Effector memory CD4-positive, alpha-beta T cell (primary cell): ENCODE data around the gene APOC3.

Source experiments
- DNase-seq, 3 donors: peaks; one replicate each; pipeline ENCODE4 v3.0.0-alpha.2; 2020
- H3K27ac ChIP-seq: 2 replicates; pipeline ENCODE4 v1.7.0; 2013; ENCODE audit warnings: mild to moderate bottlenecking, low read length, moderate library complexity; ENCODE audit not compliant: insufficient read depth, poor library complexity, severe bottlenecking
- H3K27me3 ChIP-seq: replicated peaks from 2 replicates; pipeline ENCODE4 v1.7.0; 2013; ENCODE audit warnings: mild to moderate bottlenecking, low read length; ENCODE audit not compliant: insufficient read depth, control insufficient read depth, poor library complexity, severe bottlenecking
- H3K36me3 ChIP-seq: 2 replicates; pipeline ENCODE4 v1.7.0; 2013; ENCODE audit warnings: mild to moderate bottlenecking, low read length, moderate library complexity; ENCODE audit not compliant: control insufficient read depth, insufficient read depth
- H3K4me1 ChIP-seq: 2 replicates; pipeline ENCODE4 v1.7.0; 2013; ENCODE audit warnings: low read length, mild to moderate bottlenecking; ENCODE audit not compliant: control insufficient read depth, insufficient read depth, poor library complexity, severe bottlenecking
- H3K4me3 ChIP-seq: 2 replicates; pipeline ENCODE4 v1.7.0; 2013; ENCODE audit warnings: low read length, low read depth, mild to moderate bottlenecking; ENCODE audit not compliant: insufficient read depth, poor library complexity, severe bottlenecking
- H3K9me3 ChIP-seq: 2 replicates; pipeline ENCODE4 v1.7.0; 2013; ENCODE audit warnings: mild to moderate bottlenecking, low read length, moderate library complexity; ENCODE audit not compliant: control insufficient read depth

APOC3 gene

GRCh38 chr11:116857936-116858335 is 28.2 kb downstream of the APOC3 start:
- Histone ChIP-seq H3K4me1 (peaks cover 34% of the 10 kb centered on the region), H3K4me3 (no peak overlapping the region), H3K9me3 (no peaks in the 10 kb centered on the region), H3K36me3 (peaks cover 51% of the 10 kb centered on the region), H3K27ac (no peak overlapping the region), H3K27me3 (no peaks in the 10 kb centered on the region)
- DNase-seq: no peak

DNA sequence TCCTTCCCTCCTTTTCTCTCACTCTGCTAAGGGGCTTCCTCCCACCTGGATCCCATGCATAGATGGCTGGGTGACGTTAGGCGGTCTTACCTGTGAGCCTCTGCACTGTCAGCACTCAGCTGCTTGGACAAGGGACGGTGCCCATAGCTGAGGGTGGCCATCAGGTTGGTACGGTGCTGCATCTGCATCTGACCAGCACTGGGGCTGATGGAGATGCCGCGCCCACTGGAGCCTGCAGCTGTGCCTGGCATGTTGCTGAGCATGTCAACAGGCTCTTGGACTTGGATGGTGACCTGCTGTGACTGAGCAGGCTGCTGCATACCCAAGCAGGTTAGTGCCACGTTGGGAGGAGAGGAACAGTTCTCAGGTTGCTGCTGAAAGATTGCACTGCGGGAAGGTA is 29.5 kb downstream of the APOC3 start:
- peaks cover 55% of the 10 kb centered on the region for H3K36me3 ChIP-seq
- no peaks in the 10 kb centered on the region for H3K27me3 ChIP-seq
- no peak for DNase-seq
- no peak overlapping the region for H3K4me3 ChIP-seq
- H3K27ac ChIP-seq: no peak overlapping the region
- peaks cover 22% of the 10 kb centered on the region for H3K4me1 ChIP-seq
- H3K9me3 ChIP-seq: no peaks in the 10 kb centered on the region

DNA sequence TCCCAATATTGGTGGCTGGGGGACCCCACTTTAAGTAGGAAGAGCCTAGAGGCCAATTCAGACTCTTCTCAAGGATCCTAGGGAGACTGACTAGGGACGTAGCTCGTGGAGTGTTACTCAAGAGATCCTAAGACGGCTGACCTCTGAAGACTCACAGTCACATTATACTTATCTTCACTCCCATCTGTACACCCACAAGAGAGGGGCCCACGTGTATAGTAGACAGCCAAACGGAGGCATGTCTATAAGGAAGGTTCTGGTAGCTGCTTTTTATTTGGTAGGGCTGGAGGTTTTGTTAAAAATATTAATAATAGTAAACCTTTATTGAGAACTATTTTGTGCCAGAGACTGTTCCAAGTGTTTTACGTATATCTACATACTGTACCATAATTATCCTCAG is 30.6 kb downstream of the APOC3 start:
- no peak for DNase-seq
- Histone ChIP-seq H3K36me3 (peaks cover 64% of the 10 kb centered on the region), H3K27me3 (no peaks in the 10 kb centered on the region), H3K4me3 (no peak overlapping the region), H3K4me1 (peaks cover 15% of the 10 kb centered on the region), H3K27ac (no peak overlapping the region), H3K9me3 (no peaks in the 10 kb centered on the region)

DNA sequence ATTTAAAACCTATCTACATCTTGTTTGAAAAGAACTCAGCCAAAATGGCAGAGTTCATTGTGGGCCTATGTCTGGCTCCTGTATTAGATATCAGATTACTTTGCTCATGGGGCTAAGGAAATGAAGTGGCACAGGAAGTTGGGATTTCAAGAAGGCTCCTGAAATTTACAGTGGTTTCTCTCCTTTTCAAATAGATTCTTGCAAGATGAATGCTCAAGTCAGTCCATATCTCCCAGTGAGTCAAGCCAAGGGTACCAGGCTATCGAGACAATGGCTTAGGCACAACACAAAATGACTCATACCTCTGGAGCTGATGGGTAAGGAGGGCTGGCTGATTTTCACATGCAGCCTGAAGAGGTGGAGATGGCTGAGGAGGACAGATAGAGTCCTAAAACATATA is 31.8 kb downstream of the APOC3 start:
- no peak for DNase-seq
- H3K27me3 ChIP-seq: no peaks in the 10 kb centered on the region
- no peak overlapping the region for H3K4me3 ChIP-seq
- H3K27ac ChIP-seq: no peak overlapping the region
- H3K36me3 ChIP-seq: peaks cover 68% of the 10 kb centered on the region
- H3K4me1 ChIP-seq: peaks cover 2% of the 10 kb centered on the region
- H3K9me3 ChIP-seq: no peaks in the 10 kb centered on the region

GRCh38 chr11:116862185-116862584 is 32.5 kb downstream of the APOC3 start:
- no peak for DNase-seq
- Histone ChIP-seq H3K9me3 (no peaks in the 10 kb centered on the region), H3K4me3 (no peak overlapping the region), H3K36me3 (peaks cover 67% of the 10 kb centered on the region), H3K27ac (no peak overlapping the region), H3K27me3 (no peaks in the 10 kb centered on the region), H3K4me1 (no peaks in the 10 kb centered on the region)

DNA sequence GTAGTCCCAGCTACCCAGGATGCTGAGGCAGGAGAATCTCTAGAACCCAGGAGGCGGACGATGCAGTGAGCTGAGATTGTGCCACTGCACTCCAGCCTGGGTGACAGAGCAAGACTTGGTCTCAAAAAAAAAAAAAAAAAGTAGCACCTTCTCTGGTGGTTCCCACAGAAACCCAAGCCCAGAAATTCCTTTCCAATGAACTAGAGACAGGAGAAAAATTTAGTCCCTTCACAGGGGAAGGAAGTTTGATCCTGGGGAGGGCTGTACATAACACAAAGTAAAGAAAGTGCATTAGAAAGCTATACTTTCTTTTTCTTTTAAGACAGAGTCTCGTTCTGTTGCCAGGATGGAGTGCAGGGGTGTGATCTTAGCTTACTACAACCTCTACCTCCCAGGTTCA is 33.2 kb downstream of the APOC3 start:
- peaks cover 67% of the 10 kb centered on the region for H3K36me3 ChIP-seq
- H3K27ac ChIP-seq: no peak overlapping the region
- H3K4me3 ChIP-seq: no peak overlapping the region
- no peaks in the 10 kb centered on the region for H3K9me3 ChIP-seq
- no peaks in the 10 kb centered on the region for H3K27me3 ChIP-seq
- DNase-seq: no peak
- no peaks in the 10 kb centered on the region for H3K4me1 ChIP-seq

DNA sequence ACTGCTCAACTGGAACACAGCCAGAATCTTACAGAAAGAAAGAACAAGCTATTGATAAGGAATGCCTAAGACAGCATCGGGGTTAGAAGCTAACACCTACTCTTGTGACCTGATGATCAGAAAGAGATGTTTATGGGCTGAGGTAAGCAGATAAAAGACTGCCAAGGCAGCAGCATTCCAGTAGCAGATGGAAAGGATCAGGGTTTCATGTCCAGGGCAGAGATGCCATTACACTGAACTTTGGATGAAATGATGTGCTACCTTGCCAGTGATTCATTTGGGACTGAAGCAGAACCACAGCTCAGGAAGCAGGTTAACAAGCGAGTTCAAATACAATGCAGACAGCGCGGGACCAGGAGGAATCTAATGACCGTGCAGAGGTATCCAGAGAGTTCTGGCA is 34.8 kb downstream of the APOC3 start:
- no peaks in the 10 kb centered on the region for H3K27me3 ChIP-seq
- no peak for DNase-seq
- no peaks in the 10 kb centered on the region for H3K9me3 ChIP-seq
- no peaks in the 10 kb centered on the region for H3K4me1 ChIP-seq
- H3K36me3 ChIP-seq: peaks cover 64% of the 10 kb centered on the region
- H3K4me3 ChIP-seq: no peak overlapping the region
- H3K27ac ChIP-seq: no peak overlapping the region

GRCh38 chr11:116865696-116866095 is 36.0 kb downstream of the APOC3 start:
- no peaks in the 10 kb centered on the region for H3K27me3 ChIP-seq
- H3K36me3 ChIP-seq: peaks cover 67% of the 10 kb centered on the region
- H3K4me1 ChIP-seq: no peaks in the 10 kb centered on the region
- no peaks in the 10 kb centered on the region for H3K9me3 ChIP-seq
- H3K4me3 ChIP-seq: no peak overlapping the region
- no peak overlapping the region for H3K27ac ChIP-seq
- DNase-seq: no peak

DNA sequence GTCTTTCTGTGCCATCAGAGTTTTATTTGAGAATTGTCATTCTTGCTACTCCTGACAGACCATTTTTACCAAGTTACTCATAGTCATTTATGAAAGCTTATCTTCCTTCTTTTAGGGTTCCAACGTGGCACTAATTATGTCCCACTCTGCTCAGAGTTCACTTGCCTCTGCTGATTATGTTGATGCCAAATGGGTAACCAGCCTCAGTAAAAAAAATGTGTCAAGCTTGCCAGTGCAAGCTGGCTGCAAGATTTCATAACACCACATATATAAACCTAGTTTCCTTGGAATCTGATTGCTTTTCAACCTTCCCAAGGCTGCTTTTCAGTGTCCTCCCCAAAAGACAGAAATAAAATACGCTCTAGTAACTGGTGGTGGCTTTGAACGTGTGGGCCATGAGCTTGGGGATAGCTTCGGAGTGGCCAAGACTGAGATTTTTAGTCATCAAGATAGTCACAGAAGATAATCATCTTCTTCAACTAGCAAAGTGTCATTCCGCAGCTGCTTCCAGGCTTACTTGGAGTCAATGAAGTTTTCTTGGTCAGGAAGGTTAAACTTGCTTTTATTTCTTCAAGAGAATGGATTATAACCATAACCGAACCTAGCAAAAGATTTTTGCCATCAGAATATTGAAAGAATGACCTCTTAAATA is 37.2 kb downstream of the APOC3 start:
- H3K27ac ChIP-seq: no peak overlapping the region
- DNase-seq: no peak
- H3K36me3 ChIP-seq: peaks cover 65% of the 10 kb centered on the region
- H3K27me3 ChIP-seq: no peaks in the 10 kb centered on the region
- no peaks in the 10 kb centered on the region for H3K4me1 ChIP-seq
- no peak overlapping the region for H3K4me3 ChIP-seq
- no peaks in the 10 kb centered on the region for H3K9me3 ChIP-seq

- Histone ChIP-seq H3K4me1 (no peaks in the 10 kb centered on the region), H3K36me3 (peaks cover 63% of the 10 kb centered on the region), H3K4me3 (no peak overlapping the region), H3K27me3 (no peaks in the 10 kb centered on the region), H3K27ac (no peak overlapping the region), H3K9me3 (no peaks in the 10 kb centered on the region)
- no peak for DNase-seq
These were observed 37.9 kb downstream of the APOC3 start for GRCh38 chr11:116867619-116868018.
